ENCODE results near the gene CCDC116.

DNA sequence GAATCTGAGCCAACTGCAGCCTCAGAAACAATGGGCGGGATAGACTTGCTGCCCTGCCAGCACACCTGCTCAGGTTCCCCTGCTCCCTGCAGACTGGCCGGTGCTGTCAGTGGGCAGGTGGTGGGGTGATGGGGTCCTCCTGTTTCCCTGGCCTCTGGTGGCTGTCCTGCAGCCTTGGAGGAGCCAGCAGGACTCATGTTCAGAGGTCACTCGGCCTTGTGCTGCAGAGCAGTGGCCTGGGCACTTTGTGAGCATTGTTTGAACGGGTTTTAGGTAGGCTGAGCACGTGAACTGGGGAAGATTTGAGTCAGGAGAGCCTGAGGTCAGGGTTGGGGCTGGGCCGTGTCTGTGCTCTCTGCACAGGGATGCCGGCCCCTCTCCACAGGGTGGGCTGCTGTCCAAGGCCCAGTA is 50.8 kb downstream of the CCDC116 start:
- TF ChIP-seq EZH2 (IDR thresholded peaks at IDR 0.05; ENCODE audit: insufficient read depth, poor library complexity, severe bottlenecking) (no peak), EZH2phosphoT487 (IDR thresholded peaks at IDR 0.05; ENCODE audit: insufficient read depth, low read depth) (no peak)
